Measurements from ENCODE around the gene EDAR.

DNA sequence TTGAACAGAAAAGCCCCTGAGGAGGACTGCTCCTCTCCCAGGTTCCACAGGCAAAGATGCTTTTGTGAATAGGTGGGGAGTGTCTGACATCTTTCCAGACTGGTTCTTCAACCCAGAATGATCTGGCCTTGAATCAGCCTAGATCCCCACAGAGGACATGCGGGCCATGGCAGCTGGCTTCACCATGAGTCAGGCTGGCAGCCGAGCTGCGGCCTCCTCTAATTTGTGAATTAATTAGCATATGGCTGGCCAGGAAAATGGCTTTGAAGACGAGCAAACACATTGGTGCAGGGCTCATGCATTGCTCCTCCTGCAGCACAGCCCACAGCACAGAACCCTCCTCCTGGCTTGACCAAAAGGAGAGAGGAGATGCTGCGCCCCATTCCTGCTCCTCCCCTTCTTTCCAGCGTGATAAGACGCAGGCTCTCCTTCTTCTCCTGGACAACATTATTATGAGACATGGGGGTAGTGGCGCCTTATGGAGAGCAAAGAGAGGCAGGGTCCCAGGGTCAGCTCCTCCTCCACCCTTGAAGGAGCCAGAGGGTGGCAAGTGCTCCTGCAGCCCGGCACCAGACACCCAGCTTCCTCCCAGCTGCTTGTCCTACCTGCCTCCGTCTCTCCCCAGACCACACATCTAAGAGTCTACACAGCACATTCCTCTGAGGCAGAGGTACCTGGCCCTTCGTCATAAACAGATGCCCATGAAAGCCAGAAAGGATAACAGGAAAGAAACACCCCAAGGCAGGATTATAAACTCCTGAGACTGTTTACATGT lies 66.7 kb downstream of the EDAR start:
- no peak for TF ChIP-seq POLR2A (IDR thresholded peaks at IDR 0.05)
- TF ChIP-seq, protein P1, sequence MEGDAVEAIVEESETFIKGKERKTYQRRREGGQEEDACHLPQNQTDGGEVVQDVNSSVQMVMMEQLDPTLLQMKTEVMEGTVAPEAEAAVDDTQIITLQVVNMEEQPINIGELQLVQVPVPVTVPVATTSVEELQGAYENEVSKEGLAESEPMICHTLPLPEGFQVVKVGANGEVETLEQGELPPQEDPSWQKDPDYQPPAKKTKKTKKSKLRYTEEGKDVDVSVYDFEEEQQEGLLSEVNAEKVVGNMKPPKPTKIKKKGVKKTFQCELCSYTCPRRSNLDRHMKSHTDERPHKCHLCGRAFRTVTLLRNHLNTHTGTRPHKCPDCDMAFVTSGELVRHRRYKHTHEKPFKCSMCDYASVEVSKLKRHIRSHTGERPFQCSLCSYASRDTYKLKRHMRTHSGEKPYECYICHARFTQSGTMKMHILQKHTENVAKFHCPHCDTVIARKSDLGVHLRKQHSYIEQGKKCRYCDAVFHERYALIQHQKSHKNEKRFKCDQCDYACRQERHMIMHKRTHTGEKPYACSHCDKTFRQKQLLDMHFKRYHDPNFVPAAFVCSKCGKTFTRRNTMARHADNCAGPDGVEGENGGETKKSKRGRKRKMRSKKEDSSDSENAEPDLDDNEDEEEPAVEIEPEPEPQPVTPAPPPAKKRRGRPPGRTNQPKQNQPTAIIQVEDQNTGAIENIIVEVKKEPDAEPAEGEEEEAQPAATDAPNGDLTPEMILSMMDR (IDR thresholded peaks at IDR 0.05), result no peak

All from Peyer's patch (tissue), 4 donors.